K562 (cell line): ENCODE data around the gene MRPL40.

ENCODE experiments used
- MAZ ChIP-seq, 2 experiments: fragments of 450-650 bp in 1 of 2; sonication (generic) in 1 of 2; formaldehyde crosslinking; IDR thresholded peaks in 1 of 2; conservative IDR thresholded peaks in 1 of 2; 2 replicates each; pipeline versions ENCODE4 v1.4.0 to v1.5.0; 2020; ENCODE audit warnings: mild to moderate bottlenecking in 1 of 2, missing genetic modification reagents in 1 of 2
- MEF2D ChIP-seq: conservative IDR thresholded peaks from 2 replicates; pipeline ENCODE4 v1.6.1; 2016; ENCODE audit warnings: low read depth, missing genetic modification characterization, missing compliant biosample characterization
- NCOA2 ChIP-seq, 2 experiments: fragments of 450-650 bp; IDR thresholded peaks; 2 replicates each; pipeline ENCODE4 v1.6.1; 2018; ENCODE audit warnings: mild to moderate bottlenecking in 2 of 2, moderate library complexity in 1 of 2; ENCODE audit not compliant: partially characterized antibody in 2 of 2
- PCBP1 ChIP-seq: fragments of 200-400 bp; formaldehyde crosslinking; IDR thresholded peaks from 2 replicates; pipeline ENCODE4 v1.6.1; 2018; ENCODE audit warnings: mild to moderate bottlenecking, low read depth, low read length; ENCODE audit not compliant: poor library complexity, severe bottlenecking
- RREB1 ChIP-seq: fragments of 250-450 bp; sonication (Bioruptor Pico); IDR thresholded peaks from 2 replicates; pipeline ENCODE4 v1.4.0; 2020

DNA sequence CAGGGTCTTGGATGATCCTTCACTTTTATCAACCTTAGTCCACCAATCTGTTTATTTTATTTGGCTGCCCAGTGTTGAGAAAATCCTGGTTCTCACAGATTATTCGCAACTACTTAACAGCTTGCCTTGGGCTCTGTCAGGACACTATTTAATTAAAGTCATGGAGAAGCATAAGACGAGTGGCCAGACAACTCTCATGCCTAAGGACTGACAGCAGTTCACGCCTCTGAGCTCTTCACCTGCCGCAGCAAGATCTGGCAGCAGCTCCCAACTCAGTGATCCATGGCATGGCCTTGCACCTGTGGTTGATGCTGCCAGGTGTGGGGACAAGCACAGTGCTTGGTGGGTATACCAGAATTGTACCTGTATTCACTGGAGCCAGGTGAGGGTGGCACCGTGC lies 38.6 kb upstream of the MRPL40 start:
- no peak for TF ChIP-seq NCOA2 (IDR thresholded peaks at IDR 0.05; ENCODE audit: partially characterized antibody in 2 of 2)
- TF ChIP-seq MAZ (CRISPR knock-in tag; conservative IDR thresholded peaks at IDR 0.05 in 1 of 2, IDR thresholded peaks at IDR 0.05 in 1 of 2): no peak
- TF ChIP-seq RREB1 (CRISPR knock-in tag): no peak
- no peak for TF ChIP-seq PCBP1
- TF ChIP-seq MEF2D (tag): no peak
